ENCODE data around the gene UNC119. TPM values are rescaled to one million over a fixed set of nuclear protein-coding genes. Genes with fewer than 3 reads are reported as not detected.

UNC119 gene
- total RNA-seq, 2 donors from 2014 or later = 25.7 to 29.3 TPM

- Histone ChIP-seq H3K4me1 (peaks cover 13% of the 10 kb centered on the region), H3K27me3 (no peaks in the 10 kb centered on the region), H3K9me3 (no peaks in the 10 kb centered on the region), H3K36me3 (replicated peaks in 1 of 2; ENCODE audit: insufficient read depth in 1 of 2, low read depth in 2 of 2) (no peaks in the 10 kb centered on the region), H3K27ac (no peak overlapping the region), H3K4me3 (no peak overlapping the region)
- no peak for ATAC-seq
- no peak for DNase-seq
- intact Hi-C loops (cut with DNase I) = no loop called here
- 50 to 67% methylated on average over 2 to 6 of the region's 6 CpGs for WGBS, 2 donors
- TF ChIP-seq POLR2A (IDR thresholded peaks at IDR 0.05) (no peak), CTCF (IDR thresholded peaks at IDR 0.05) (no peak)
Measured at GRCh38 chr17:28520687-28521086, 31.7 kb downstream of the UNC119 start.

DNA sequence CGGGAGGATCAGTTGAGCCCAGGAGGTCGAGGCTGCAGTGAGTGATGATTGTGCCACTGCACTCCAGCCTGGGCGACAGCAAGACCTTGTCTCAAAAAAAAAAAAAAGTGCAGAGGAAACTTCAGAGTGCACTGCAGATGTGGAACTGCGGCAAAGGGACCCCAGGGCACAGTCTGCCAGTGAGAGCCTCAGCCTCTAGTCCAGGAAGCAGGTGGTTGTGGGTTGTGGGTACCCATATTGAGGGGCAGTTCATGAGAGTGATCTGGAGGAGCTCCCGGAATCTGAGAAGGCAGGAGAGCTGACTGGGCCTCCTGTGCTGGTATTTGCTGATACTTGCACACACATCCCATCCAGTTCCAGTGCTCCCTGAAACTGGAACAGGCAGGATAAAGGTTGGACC is 33.2 kb downstream of the UNC119 start:
- Histone ChIP-seq H3K36me3 (replicated peaks in 1 of 2; ENCODE audit: insufficient read depth in 1 of 2, low read depth in 2 of 2) (no peaks in the 10 kb centered on the region), H3K27me3 (no peaks in the 10 kb centered on the region), H3K4me1 (no peaks in the 10 kb centered on the region), H3K9me3 (no peaks in the 10 kb centered on the region), H3K4me3 (no peak overlapping the region), H3K27ac (no peak overlapping the region)
- WGBS, 2 donors = 60 to 74% methylated on average over 4 to 5 of the region's 5 CpGs
- no peak for TF ChIP-seq POLR2A (IDR thresholded peaks at IDR 0.05)
- ATAC-seq = no peak
- intact Hi-C loops (cut with DNase I) = no loop called here
- no peak for DNase-seq

- Histone ChIP-seq H3K27me3 (no peaks in the 10 kb centered on the region), H3K36me3 (replicated peaks in 1 of 2; ENCODE audit: insufficient read depth in 1 of 2, low read depth in 2 of 2) (no peaks in the 10 kb centered on the region), H3K27ac (no peak overlapping the region), H3K4me1 (no peaks in the 10 kb centered on the region), H3K4me3 (no peak overlapping the region), H3K9me3 (no peaks in the 10 kb centered on the region)
- 62 to 66% methylated on average over 7 of the region's 7 CpGs for WGBS, 2 donors
- ATAC-seq = no peak
- TF ChIP-seq POLR2A (IDR thresholded peaks at IDR 0.05) (no peak), CTCF (IDR thresholded peaks at IDR 0.05) (no peak)
- intact Hi-C loops (cut with DNase I) = no loop called here
- no peak for DNase-seq
Measured at GRCh38 chr17:28518578-28518977, 33.8 kb downstream of the UNC119 start.

GRCh38 chr17:28518132-28518531 is 34.3 kb downstream of the UNC119 start:
- no peak for ATAC-seq
- intact Hi-C loops (cut with DNase I) = no loop called here
- Histone ChIP-seq H3K27ac (no peak overlapping the region), H3K4me1 (no peaks in the 10 kb centered on the region), H3K4me3 (no peak overlapping the region), H3K36me3 (replicated peaks in 1 of 2; ENCODE audit: insufficient read depth in 1 of 2, low read depth in 2 of 2) (no peaks in the 10 kb centered on the region), H3K27me3 (no peaks in the 10 kb centered on the region), H3K9me3 (no peaks in the 10 kb centered on the region)
- TF ChIP-seq CTCF (IDR thresholded peaks at IDR 0.05) (no peak), POLR2A (IDR thresholded peaks at IDR 0.05) (no peak)
- 40 to 52% methylated on average over 5 to 6 of the region's 6 CpGs for WGBS, 2 donors
- DNase-seq = no peak

GRCh38 chr17:28515518-28515917 is 36.9 kb downstream of the UNC119 start:
- Histone ChIP-seq H3K9me3 (no peaks in the 10 kb centered on the region), H3K4me3 (no peak overlapping the region), H3K36me3 (replicated peaks in 1 of 2; ENCODE audit: insufficient read depth in 1 of 2, low read depth in 2 of 2) (no peaks in the 10 kb centered on the region), H3K27ac (no peak overlapping the region), H3K4me1 (no peaks in the 10 kb centered on the region), H3K27me3 (no peaks in the 10 kb centered on the region)
- ATAC-seq = no peak
- TF ChIP-seq POLR2A (IDR thresholded peaks at IDR 0.05) = no peak
- no peak for TF ChIP-seq CTCF (IDR thresholded peaks at IDR 0.05)
- 92 to 100% methylated on average over 1 of the region's 1 CpG for WGBS, 2 donors
- no peak for DNase-seq
- intact Hi-C loops (cut with DNase I) = no loop called here

Data from body of pancreas (tissue), 4 donors.